Upper lobe of left lung (tissue), 6 donors: ENCODE data around the gene NRXN3. TPM values are rescaled to one million over a fixed set of nuclear protein-coding genes. Genes with fewer than 3 reads are reported as not detected.

Source experiments
- ATAC-seq, 2 donors: fragments of 200-7000 bp; cut with Tn5 transposase; one replicate each; pipeline ENCODE4 v1.9.1; 2022; ENCODE audit warnings: mild to moderate bottlenecking in 2 of 2, moderate library complexity in 2 of 2; ENCODE audit not compliant: low FRiP score in 2 of 2
- DNase-seq, 2 donors: peaks; one replicate each; pipeline ENCODE4 v3.0.0-alpha.2; 2019 to 2020
- H3K27ac ChIP-seq, 4 donors: fragments of 200-600 bp; sonication (generic); one replicate each; pipeline ENCODE4 v1.5.1; 2016 to 2019
- H3K27me3 ChIP-seq, 4 donors: fragments of 200-600 bp; sonication (generic); one replicate each; pipeline ENCODE4 v1.5.1; 2017 to 2019
- H3K36me3 ChIP-seq, 4 donors: fragments of 200-600 bp; sonication (generic); one replicate each; pipeline ENCODE4 v1.5.1; 2016 to 2019
- H3K4me1 ChIP-seq, 4 donors: fragments of 200-600 bp; sonication (generic); one replicate each; pipeline ENCODE4 v1.5.1; 2018 to 2019
- H3K4me3 ChIP-seq, 4 donors: fragments of 200-600 bp; sonication (generic); one replicate each; pipeline ENCODE4 v1.5.1; 2017 to 2019; ENCODE audit warnings: mild to moderate bottlenecking in 2 of 4, moderate library complexity in 1 of 4
- H3K9me3 ChIP-seq, 4 donors: fragments of 200-600 bp; sonication (generic); one replicate each; pipeline ENCODE4 v1.5.1; 2018 to 2019
- EP300 ChIP-seq, 4 donors: sonication (generic); formaldehyde crosslinking; IDR thresholded peaks; one replicate each; pipeline ENCODE4 v1.5.1; 2017; ENCODE audit warnings: antibody characterized with exemption in 4 of 4, control low read depth in 2 of 4
- POLR2A ChIP-seq, 4 donors: fragments of 450-650 bp; IDR thresholded peaks; one replicate each; pipeline ENCODE4 v1.5.1; 2016 to 2017; ENCODE audit warnings: antibody characterized with exemption in 4 of 4, mild to moderate bottlenecking in 2 of 4
- POLR2AphosphoS5 ChIP-seq, 2 donors: sonication (generic); formaldehyde crosslinking; IDR thresholded peaks; one replicate each; pipeline ENCODE4 v1.5.1; 2017; ENCODE audit warnings: antibody characterized with exemption in 2 of 2
- WGBS, 2 donors: methylation state at CpG; one replicate each; pipeline ENCODE4 v1.1.5; 2017 to 2018; 5-methylcytosine and 5-hydroxymethylcytosine counted together
- total RNA-seq, 6 donors: library from RNA; depleted of rRNA in 4 of 6; stranded (reverse); fragments of >200 nt in 4 of 6; gene quantifications; one replicate each; pipeline versions ENCODE4 v1.1.0 to v1.2.1, GENCODE V29; 2016 to 2021
- TF ChIP-seq, protein P1 (sequence below), 6 experiments: fragments of 450-650 bp in 4 of 6; fragments of 200-600 bp in 2 of 6; sonication (generic) in 2 of 6; IDR thresholded peaks; one replicate each; pipeline ENCODE4 v1.5.1; 2016 to 2019; ENCODE audit warnings: antibody characterized with exemption in 6 of 6
- donor health status: DM: no; HTN: no; CAD: no; lungs with moderate emphysema.
- donor health status: DM: no; HTN: yes; CAD: no; lungs with severe emphysema.

The NRXN3 gene
- total RNA-seq, 6 donors from 2014 or later: 4.4 to 14.9 (median 7.2) TPM

DNA sequence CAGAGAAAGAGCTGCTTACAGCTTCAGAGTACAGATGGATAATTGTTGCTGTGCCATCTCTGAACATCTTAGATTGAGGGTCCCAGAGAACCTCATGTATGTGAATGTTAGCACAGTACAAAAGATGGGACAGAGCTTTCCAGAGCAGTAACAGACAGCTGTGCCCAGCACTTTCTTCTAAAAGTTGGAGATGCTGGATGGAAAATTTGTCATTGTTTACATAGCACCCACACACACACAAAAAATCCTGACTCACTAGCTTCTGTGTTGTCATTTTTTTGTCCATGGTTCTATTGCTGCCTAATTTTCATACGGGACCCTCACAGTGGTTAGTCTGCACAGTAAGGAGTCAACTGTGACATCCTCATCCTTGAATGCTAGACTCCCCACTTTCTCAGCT lies 1666.4 kb downstream of the NRXN3 start:
- ATAC-seq (no peak), DNase-seq (no peak)
- H3K4me1 ChIP-seq: no peaks in the 10 kb centered on the region
- H3K4me3 ChIP-seq: no peak overlapping the region
- no peaks in the 10 kb centered on the region for H3K27me3 ChIP-seq
- WGBS, 2 donors: 68 to 88% methylated on average over 1 of the region's 1 CpG
- H3K27ac ChIP-seq: no peak overlapping the region
- no peak for TF ChIP-seq POLR2A (IDR thresholded peaks at IDR 0.05)
- no peak for TF ChIP-seq POLR2AphosphoS5 (IDR thresholded peaks at IDR 0.05)
- TF ChIP-seq, protein P1, sequence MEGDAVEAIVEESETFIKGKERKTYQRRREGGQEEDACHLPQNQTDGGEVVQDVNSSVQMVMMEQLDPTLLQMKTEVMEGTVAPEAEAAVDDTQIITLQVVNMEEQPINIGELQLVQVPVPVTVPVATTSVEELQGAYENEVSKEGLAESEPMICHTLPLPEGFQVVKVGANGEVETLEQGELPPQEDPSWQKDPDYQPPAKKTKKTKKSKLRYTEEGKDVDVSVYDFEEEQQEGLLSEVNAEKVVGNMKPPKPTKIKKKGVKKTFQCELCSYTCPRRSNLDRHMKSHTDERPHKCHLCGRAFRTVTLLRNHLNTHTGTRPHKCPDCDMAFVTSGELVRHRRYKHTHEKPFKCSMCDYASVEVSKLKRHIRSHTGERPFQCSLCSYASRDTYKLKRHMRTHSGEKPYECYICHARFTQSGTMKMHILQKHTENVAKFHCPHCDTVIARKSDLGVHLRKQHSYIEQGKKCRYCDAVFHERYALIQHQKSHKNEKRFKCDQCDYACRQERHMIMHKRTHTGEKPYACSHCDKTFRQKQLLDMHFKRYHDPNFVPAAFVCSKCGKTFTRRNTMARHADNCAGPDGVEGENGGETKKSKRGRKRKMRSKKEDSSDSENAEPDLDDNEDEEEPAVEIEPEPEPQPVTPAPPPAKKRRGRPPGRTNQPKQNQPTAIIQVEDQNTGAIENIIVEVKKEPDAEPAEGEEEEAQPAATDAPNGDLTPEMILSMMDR (IDR thresholded peaks at IDR 0.05): no peak
- no peak for TF ChIP-seq EP300 (IDR thresholded peaks at IDR 0.05)
- no peaks in the 10 kb centered on the region for H3K36me3 ChIP-seq
- no peaks in the 10 kb centered on the region for H3K9me3 ChIP-seq

DNA sequence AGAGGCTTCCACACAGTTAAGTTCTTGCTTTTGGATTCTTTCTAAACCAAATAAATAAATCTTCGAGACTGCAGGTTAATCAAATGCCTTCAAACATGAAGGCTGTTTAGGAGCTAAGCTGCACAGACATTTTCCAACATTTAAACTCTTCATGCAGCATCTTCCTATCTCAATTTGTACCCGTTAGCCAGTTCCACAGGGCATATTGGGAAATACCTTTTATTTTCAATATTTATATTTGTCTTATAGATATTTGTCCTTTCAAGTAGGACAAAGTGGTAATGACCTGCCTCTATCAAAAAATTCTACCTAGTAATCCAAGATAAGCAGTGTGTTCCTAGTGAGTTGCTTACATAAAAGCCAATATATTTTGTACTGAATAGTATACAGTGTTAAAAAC lies 1667.5 kb downstream of the NRXN3 start:
- no peaks in the 10 kb centered on the region for H3K4me1 ChIP-seq
- H3K36me3 ChIP-seq: no peaks in the 10 kb centered on the region
- no peaks in the 10 kb centered on the region for H3K27me3 ChIP-seq
- H3K27ac ChIP-seq: no peak overlapping the region
- ATAC-seq (no peak), DNase-seq (no peak)
- H3K9me3 ChIP-seq: no peaks in the 10 kb centered on the region
- TF ChIP-seq POLR2A (IDR thresholded peaks at IDR 0.05): no peak
- no peak for TF ChIP-seq EP300 (IDR thresholded peaks at IDR 0.05)
- TF ChIP-seq, protein P1 (IDR thresholded peaks at IDR 0.05): no peak
- no peak for TF ChIP-seq POLR2AphosphoS5 (IDR thresholded peaks at IDR 0.05)
- H3K4me3 ChIP-seq: no peak overlapping the region
- 80 to 85% methylated on average over 2 of the region's 2 CpGs for WGBS, 2 donors

DNA sequence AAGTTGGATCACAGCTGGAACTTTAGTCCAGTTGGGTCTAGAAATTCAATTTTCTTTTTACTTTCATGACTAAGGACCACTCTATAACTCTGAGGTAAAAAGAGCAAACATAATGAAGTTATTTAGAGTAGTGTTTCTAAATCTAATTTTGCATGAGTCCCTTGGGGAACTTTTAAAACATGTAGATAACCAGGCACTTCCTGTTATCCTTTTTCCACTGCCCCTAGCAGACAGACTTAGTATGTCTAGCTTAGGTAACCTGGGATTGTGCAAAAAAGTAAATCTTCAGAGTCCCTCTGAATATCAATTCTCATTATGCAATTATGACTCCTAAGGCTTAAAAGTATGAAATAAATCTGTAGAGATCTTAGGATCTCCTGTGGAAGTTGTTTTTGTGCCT lies 1669.9 kb downstream of the NRXN3 start:
- DNase-seq: no peak
- no peak overlapping the region for H3K27ac ChIP-seq
- TF ChIP-seq POLR2AphosphoS5 (IDR thresholded peaks at IDR 0.05) (no peak), POLR2A (IDR thresholded peaks at IDR 0.05) (no peak), EP300 (IDR thresholded peaks at IDR 0.05) (no peak)
- TF ChIP-seq, protein P1 (IDR thresholded peaks at IDR 0.05): no peak
- no peak for ATAC-seq
- no peaks in the 10 kb centered on the region for H3K4me1 ChIP-seq
- no peaks in the 10 kb centered on the region for H3K9me3 ChIP-seq
- no peaks in the 10 kb centered on the region for H3K27me3 ChIP-seq
- H3K36me3 ChIP-seq: no peaks in the 10 kb centered on the region
- no peak overlapping the region for H3K4me3 ChIP-seq

DNA sequence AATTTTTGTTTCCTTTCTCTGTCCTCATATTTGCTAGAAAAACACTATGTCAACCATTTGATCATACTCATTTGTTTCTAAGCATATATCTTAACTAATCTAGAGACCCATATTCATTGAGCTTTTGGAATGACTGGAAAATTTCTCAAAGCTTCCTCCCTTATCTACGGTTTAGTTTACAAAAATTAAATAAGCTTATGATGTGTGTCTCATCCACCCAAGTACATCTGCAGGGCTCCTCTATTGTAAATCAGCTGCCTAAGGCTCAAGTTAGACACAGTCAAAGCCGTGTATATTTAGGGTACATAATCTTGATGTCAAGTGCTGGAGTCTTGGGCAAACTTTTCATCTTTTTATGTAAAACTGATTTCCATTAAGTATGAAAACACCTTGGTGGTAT lies 1670.7 kb downstream of the NRXN3 start:
- Histone ChIP-seq H3K4me3 (no peak overlapping the region), H3K27ac (no peak overlapping the region), H3K9me3 (no peaks in the 10 kb centered on the region), H3K27me3 (no peaks in the 10 kb centered on the region), H3K36me3 (no peaks in the 10 kb centered on the region), H3K4me1 (no peaks in the 10 kb centered on the region)
- ATAC-seq (no peak), DNase-seq (no peak)
- TF ChIP-seq, protein P1 (IDR thresholded peaks at IDR 0.05): no peak
- no peak for TF ChIP-seq POLR2AphosphoS5 (IDR thresholded peaks at IDR 0.05)
- no peak for TF ChIP-seq EP300 (IDR thresholded peaks at IDR 0.05)
- no peak for TF ChIP-seq POLR2A (IDR thresholded peaks at IDR 0.05)
- WGBS, 2 donors: 41 to 69% methylated on average over 1 to 2 of the region's 2 CpGs

DNA sequence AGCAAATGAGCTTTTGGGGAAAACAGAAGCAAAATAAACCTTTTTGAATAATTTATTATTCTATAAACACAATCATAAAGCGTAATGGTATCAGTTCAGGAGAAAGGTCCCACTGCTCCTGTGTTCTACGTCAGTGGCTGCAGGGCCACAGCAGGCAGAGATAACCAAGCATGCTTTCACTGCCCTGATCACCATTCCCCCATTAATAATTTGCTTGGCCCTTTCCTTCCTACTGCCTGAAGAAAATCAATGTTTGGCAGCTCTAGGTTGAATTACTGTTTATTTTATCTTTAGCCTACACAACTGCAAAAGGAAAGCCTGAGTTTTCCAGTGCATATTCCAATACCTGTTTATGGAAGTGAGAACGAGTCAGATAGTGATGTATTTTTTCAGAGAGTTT lies 1671.3 kb downstream of the NRXN3 start:
- Histone ChIP-seq H3K9me3 (no peaks in the 10 kb centered on the region), H3K4me1 (no peaks in the 10 kb centered on the region), H3K4me3 (no peak overlapping the region), H3K27ac (no peak overlapping the region), H3K36me3 (no peaks in the 10 kb centered on the region), H3K27me3 (no peaks in the 10 kb centered on the region)
- 42 to 78% methylated on average over 3 of the region's 3 CpGs for WGBS, 2 donors
- DNase-seq (no peak), ATAC-seq (no peak)
- TF ChIP-seq EP300 (IDR thresholded peaks at IDR 0.05): no peak
